Gastrocnemius medialis (tissue), 4 donors: Measurements from ENCODE around the gene HES7.

Source experiments
- CTCF ChIP-seq, 5 experiments: fragments of 450-650 bp in 3 of 5; fragments of 200-600 bp in 2 of 5; sonication (generic) in 2 of 5; IDR thresholded peaks in 4 of 5; conservative IDR thresholded peaks in 1 of 5; 1 replicate in 4 of 5; 2 replicates in 1 of 5; pipeline ENCODE4 v1.5.1; 2016 to 2019; ENCODE audit warnings: antibody characterized with exemption in 5 of 5, mild to moderate bottlenecking in 3 of 5, moderate library complexity in 3 of 5
- POLR2A ChIP-seq, 2 donors: fragments of 450-650 bp; IDR thresholded peaks; one replicate each; pipeline ENCODE4 v1.6.1; 2017; ENCODE audit warnings: antibody characterized with exemption in 2 of 2, mild to moderate bottlenecking in 2 of 2, moderate library complexity in 2 of 2

- peak in 1 of 5 experiments; percentile 15 for TF ChIP-seq CTCF (IDR thresholded peaks at IDR 0.05 in 4 of 5, conservative IDR thresholded peaks at IDR 0.05 in 1 of 5)
- TF ChIP-seq POLR2A (IDR thresholded peaks at IDR 0.05): no peak
Measured at GRCh38 chr17:8110456-8110804, 13.5 kb downstream of the HES7 start.
